Measurements from ENCODE around the gene B4GALT2.

DNA sequence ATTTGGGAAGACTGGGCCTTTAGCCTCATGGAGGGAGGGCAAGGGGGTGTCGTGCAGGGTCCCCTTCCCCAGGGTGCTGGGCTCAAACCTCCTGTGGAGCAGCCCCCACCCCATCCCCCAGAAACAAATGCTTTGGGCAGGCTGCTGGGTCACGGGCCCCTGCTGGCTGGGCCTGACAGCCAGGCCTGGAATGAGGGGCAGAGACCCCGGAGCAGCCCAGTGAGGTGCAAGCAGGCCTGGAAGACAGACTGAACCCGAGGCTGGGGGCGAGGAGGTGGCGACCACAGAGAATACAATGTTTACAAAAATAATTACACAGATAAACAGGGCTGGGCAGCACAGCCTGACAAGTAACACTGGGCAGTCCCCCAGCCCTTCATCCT, 17.7 kb downstream of the B4GALT2 start:
- TF ChIP-seq, protein P1, sequence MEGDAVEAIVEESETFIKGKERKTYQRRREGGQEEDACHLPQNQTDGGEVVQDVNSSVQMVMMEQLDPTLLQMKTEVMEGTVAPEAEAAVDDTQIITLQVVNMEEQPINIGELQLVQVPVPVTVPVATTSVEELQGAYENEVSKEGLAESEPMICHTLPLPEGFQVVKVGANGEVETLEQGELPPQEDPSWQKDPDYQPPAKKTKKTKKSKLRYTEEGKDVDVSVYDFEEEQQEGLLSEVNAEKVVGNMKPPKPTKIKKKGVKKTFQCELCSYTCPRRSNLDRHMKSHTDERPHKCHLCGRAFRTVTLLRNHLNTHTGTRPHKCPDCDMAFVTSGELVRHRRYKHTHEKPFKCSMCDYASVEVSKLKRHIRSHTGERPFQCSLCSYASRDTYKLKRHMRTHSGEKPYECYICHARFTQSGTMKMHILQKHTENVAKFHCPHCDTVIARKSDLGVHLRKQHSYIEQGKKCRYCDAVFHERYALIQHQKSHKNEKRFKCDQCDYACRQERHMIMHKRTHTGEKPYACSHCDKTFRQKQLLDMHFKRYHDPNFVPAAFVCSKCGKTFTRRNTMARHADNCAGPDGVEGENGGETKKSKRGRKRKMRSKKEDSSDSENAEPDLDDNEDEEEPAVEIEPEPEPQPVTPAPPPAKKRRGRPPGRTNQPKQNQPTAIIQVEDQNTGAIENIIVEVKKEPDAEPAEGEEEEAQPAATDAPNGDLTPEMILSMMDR (conservative IDR thresholded peaks at IDR 0.05; ENCODE audit: low read depth, low read length) = no peak
- no peak for TF ChIP-seq EZH2 (IDR thresholded peaks at IDR 0.05; ENCODE audit: borderline replicate concordance, low read depth, low read length, poor library complexity, severe bottlenecking)
